GM18507 (cell line): ENCODE data around the gene ITGB5.
A peak's percentile ranks its signal among the peaks of the same experiment; 100 is the strongest.

Experiments used
- DNase-seq: peaks from one replicate; pipeline ENCODE4 v3.0.0; 2011; ENCODE audit warnings: low read depth; ENCODE audit not compliant: insufficient read length; ENCODE audit errors: extremely low spot score
- FAIRE-seq: peaks from 2 replicates; lab custom pipeline; 2011; peaks lifted over from hg19 to GRCh38; lab: Jason Lieb, UNC

Gene ITGB5, protein sequence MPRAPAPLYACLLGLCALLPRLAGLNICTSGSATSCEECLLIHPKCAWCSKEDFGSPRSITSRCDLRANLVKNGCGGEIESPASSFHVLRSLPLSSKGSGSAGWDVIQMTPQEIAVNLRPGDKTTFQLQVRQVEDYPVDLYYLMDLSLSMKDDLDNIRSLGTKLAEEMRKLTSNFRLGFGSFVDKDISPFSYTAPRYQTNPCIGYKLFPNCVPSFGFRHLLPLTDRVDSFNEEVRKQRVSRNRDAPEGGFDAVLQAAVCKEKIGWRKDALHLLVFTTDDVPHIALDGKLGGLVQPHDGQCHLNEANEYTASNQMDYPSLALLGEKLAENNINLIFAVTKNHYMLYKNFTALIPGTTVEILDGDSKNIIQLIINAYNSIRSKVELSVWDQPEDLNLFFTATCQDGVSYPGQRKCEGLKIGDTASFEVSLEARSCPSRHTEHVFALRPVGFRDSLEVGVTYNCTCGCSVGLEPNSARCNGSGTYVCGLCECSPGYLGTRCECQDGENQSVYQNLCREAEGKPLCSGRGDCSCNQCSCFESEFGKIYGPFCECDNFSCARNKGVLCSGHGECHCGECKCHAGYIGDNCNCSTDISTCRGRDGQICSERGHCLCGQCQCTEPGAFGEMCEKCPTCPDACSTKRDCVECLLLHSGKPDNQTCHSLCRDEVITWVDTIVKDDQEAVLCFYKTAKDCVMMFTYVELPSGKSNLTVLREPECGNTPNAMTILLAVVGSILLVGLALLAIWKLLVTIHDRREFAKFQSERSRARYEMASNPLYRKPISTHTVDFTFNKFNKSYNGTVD

DNA sequence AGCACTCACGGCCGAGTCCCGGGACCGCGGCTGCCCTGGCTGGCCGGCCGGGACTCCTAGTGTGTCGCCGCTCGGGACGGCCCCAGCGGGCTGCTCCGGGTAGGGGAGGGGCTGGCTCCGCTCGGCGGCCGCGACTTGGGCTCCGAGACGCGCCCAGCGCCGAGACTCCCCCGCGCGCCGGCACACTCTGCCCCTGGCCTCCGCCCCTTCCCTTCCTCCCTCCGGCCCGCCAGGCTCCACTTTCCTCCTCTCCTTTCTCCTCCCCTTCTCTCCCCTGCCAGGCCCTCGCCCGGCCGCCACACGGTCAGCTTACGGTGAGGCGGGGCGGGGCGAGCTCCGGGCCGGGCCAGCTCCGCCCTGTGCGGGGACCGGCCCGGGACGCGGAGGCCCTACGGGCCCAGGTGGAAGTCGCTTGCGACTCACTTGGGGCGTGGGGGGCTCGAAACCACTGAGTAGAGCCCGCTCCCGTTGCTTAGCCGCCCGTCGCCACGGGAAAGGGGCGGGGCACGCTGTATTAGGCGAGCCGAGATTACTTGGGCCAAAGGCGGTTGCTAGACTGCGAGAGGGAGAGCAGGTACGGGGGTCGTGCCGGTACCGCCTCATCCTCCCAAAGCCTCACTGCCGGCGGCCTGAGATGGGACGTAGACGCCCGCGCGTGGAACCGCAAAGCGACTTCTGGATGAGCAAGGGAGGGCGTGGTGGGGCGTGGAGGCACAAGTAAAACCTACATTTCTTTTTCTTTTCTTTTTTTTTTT is at the start of gene ITGB5:
ITGB5 (minus strand) TSS at position 189 of the 755 bp plus-strand sequence. CDS start 365 bp downstream, outside the sequence.
- DNase-seq, result peak; percentile 35
- peak; percentile 12 for FAIRE-seq

DNA sequence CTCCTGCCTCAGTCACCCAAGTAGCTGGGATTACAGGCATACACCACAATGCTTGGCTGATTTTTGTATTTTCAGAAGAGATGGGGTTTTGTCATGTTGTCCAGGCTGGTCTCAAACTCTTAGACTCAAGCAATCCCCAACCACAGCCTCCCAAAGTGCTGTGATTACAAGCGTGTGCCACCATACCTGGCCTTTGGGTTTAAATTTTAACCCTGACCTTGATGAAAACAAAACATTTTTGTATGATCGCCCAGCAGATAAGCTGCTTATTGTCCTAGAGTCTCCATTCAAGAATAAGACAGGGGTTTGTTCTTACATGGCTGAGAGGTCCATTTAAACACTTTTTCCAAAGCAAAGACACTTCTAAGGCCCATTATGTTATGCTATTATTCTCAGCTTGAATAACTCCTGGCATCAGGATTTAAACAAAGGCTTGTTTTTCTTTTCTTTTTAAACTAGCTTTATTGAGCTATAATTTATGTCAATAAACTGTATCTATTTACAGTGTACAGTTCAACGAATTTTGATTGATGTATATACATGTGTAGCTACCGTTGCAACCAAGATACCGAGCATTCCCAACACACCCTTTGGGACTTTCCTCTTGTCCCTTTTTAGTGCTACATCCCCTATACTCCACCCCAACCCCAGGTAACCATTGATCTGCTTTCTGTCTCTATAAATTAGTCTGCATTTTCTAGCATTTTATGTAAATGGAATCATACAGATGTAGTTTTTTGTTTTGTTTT is 48.8 kb upstream of the ITGB5 start:
- DNase-seq (no peak), FAIRE-seq (no peak)

DNA sequence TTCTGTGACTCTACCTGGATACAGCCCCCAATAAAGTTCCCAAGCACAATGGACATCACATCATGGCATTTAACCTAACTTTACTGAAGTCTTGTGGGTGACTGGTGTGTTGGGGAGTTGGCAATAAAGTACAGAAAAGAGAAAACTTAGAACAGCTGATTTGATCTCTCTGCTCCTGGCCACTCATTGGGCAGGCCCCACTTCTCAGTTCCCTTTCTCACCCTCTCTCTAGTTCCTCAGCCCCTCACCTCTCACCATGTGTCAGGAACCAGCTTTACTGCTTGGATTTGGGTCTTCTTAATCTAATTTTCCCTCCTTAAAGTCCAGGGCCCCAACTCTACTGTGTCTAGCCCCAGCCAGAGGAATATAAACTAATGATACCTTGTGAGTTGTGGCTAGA is 48.1 kb upstream of the ITGB5 start:
- DNase-seq, result no peak
- FAIRE-seq, result peak; percentile 69

DNA sequence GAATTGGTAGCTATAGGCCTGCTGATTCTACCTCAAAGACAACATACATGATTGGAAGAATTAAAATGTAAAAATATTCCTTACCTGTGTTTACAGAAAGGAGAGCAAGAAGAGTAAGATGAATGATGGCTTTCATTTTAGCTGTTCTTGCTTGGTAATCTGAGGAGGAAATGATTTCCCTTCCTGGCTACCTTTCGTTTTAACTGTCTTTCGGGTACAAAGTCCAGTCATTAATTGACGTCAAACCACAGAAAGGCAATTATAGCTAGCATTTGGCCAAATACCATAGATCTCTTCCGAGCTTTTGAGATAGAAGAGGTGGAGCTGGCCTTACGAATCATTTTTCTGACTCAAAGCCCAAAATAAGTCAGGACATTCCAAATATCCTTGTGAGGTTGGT is 47.4 kb upstream of the ITGB5 start, which contains the start of gene MUC13:
MUC13 (minus strand) TSS at position 175 of the 400 bp plus-strand sequence; CDS start at position 136, 39 bp downstream.
- DNase-seq, result no peak

DNA sequence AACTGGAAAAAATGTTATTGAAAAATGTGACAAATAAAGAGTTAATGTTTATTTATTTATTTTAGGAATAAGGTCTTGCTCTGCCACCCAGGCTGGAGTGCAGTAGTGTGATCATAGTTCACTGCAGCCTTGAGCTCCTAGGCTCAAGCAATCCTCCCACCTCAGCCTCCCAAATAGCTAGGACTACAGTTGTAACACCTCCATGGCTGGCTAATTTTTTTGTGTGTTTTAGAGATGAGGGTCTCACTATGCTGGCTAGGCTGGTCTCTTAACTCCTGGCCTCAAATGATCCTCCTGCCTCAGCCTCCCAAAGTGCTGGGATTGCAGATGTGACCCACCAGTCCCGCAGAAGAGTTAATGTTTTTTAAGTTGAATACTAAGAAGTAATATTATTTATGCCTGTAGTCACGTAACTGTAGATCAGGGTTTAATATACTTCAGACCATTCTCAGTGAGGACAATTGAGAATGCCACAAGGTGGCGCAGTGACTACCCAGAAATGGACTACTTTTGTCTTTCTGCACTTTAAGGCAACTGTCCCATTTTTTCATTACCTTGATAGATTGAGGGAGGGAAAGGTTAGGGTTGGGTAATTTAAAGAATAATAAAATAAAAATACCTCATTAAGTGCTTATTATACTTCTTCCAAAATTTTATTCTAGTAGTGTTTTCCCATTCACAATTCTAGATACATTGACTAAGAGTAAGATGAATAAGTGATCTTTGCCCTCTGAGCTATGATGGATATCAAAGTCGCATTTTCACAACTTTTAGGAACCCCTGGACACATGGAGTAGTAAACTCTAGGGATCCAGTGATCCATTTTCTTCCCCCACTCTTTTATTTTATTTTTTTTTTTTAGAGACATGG is 41.4 kb upstream of the ITGB5 start:
- DNase-seq, result no peak
- peak; percentile 78 for FAIRE-seq

More for the DNA sequence above, 47.4 kb upstream of the ITGB5 start, which contains the start of gene MUC13:
- FAIRE-seq, result peak; percentile 78

DNA sequence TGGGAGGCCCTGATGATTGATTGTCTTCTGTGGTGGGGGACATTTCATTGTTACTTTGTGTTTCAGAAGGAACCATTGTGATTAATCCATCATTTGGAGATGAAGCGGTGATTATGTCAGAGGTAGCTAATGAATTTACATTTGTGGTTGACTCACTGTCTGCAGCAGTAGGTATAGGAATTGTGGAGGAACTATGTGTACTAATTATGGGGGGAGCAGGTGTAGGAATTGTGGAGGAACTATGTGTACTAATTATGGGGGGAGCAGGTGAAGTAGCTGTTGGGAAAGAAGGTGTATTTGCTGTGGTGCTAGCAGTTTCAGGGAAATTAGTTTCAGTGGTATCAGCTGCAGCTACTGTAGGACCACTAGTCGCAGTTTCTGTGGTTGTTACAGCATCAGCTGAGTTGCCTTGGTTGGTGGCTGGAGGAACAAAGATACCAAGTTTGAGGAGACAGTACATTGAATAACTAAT is 40.4 kb upstream of the ITGB5 start:
- FAIRE-seq, result peak; percentile 81
- DNase-seq, result no peak

DNA sequence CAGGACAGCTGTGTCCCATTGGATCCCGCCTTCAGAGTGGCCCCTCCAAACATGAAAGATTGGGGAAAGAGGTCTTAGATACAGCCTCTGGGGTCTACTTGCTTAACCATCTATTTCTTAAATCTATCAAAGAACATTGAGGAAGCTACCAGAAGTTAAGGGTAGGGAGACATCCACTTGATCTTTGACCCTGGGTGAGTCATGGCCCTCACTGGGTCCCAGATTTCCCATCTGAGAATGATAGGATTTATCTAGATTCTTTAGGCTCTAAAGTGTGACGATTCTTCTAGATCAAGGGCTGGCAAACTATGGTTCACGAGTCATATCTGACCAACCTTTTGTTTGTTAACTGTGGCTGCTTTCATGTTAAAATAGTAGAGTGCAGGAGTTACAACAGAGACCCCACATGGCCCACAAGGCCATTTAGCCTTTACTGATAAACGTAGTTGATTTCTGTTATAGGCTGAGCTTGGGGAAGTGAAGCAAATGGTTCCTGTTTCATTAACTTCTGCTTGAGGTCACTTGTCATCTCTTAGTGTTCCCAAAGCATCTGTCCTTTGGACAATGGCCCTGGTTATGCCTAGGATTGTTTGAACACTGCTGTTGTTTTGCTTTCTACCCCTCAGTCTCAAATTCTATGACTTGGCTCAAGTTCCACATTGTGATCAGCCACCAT is 39.4 kb upstream of the ITGB5 start:
- DNase-seq, result no peak
- FAIRE-seq, result peak; percentile 66

DNA sequence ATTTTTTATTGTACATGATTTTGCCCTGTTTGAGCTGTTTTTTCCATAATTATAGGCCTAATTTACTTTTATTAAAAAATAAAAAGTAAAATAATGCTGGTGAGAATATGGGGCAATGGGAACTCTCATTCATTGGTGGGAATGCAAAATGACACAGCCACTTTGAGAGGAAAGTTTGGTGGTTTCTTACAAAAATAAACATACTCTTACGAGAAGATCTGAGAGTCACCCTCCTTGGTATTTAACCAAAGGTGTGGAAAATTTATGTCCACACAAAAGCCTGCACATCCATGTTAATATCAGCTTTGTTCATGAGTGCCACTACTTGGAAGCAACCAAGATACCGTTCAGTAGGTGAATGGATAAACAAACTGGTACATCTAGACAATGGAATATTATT is 37.6 kb upstream of the ITGB5 start:
- no peak for FAIRE-seq

DNA sequence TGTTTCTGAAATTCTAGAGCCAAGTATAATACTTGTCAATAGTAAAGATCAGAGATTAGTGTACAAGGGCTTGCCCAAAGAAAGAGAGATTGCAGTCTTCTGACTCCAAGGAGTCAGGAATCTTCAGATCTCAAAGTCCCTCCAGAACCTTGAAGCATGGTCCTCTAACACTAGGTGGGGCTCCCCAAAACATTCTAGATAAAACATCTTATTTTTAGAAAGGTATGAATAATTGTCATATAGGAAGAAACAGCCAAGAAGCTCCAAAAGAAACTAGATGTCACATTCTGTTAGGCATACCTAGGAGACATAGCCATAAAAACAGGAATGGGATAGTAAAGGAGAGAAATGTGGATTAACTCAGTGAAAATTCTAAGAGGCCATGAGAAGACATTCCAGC is 36.7 kb upstream of the ITGB5 start:
- FAIRE-seq, result no peak
- no peak for DNase-seq

More for the DNA sequence above, 37.6 kb upstream of the ITGB5 start:
- no peak for DNase-seq

DNA sequence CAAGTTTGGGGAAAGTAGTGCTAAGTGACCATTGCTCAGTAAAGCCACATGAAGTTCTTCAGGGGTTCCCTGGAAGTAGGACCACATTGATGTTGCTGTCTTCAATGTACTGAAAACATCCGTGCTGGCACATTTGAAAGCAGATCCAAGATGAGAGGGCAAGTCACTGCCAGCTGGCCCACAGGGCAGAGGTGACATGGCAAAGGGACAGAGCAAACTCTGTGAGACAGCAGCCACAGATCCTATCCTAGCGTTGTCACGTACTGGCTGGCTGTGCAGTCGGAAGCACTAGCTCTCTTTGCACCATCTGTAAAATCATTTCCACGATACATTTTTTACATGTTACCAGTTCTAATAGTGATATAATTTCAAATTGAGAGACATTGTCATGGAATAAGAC is 33.6 kb upstream of the ITGB5 start:
- FAIRE-seq (no peak), DNase-seq (no peak)

DNA sequence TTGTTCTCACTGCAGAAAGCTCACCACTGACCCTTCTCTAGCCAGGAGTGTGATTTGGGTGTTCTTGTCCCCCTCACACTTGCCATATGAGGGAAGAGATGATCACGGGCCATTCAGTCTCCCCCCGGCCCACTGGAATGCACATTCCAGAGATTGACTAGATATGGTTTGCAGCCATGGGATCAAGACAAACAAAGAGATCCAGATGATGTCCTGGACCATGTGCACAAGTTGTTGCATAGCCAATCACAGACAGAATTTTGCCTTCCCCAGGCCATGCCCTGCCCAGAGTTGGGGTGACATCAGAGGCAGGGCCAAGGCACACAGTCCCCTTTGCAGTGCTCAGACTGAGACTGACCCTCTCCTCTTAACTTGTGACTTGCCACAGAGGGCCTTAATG is 32.6 kb upstream of the ITGB5 start:
- no peak for DNase-seq
- no peak for FAIRE-seq

DNA sequence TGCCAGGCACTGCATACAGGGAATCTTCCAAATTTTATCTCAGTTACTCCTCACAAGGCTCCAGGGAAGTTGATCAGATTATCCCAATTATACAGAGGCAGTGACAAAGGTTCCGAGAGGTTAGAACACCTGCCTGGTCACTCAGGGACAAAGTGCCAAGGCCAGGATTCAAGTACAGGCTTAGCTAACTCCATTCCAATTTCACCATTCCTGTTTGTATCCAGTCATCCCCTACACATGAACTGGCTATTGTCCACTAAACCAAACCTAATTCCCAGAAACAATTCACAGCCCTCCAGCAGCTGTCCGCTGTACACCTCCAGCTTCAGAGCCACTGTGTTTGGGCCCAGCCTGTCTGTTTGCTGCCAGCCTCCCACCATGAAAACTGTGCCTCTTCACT is 31.4 kb upstream of the ITGB5 start:
- DNase-seq (no peak), FAIRE-seq (no peak)

DNA sequence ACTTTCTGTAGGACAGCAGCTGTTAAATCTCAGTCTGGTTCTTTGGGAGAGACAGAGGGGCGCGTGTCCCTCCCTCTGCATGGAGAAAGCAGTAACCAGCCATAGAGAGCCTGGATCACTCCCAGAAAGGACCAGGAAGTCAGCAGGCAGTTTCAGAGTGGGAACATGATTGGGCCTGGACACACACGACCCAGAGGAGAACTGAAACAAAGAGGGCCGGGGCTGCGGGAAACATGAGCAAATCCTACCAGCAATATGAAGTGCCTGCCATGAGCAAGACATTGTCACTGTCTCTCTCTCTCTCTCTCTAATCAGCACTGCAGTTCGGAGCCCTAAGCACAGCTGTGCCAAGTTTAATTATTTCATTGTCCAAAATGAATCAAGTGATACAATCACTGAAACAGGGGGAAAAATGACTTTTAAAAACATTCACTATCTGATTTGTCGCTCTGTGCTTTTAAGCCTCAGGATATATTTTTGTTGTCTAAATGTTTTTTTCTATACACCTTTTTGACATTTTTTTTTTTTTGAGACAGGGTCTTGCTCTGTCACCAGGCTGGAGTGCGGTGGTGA is 29.8 kb upstream of the ITGB5 start:
- no peak for FAIRE-seq

DNA sequence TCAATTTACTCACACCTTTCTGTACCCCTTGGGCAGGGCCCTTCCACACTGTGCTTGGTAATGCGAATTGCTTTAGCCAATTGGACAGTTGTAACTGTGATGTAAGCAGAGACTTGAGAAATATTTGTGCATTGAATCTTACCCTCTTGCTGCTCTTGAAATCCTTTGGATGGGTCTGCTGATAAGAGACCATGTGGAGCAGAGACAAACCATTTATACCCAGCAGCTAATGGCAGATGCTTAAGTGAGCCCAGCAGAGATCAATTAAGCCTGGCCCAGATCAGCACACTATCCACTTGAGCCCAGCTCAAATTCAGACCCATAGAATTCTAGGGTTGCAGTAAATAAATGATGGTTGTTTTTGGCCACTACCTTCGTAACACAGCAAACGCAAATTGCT is 28.1 kb upstream of the ITGB5 start:
- no peak for FAIRE-seq

More for the DNA sequence above, 29.8 kb upstream of the ITGB5 start:
- no peak for DNase-seq

DNA sequence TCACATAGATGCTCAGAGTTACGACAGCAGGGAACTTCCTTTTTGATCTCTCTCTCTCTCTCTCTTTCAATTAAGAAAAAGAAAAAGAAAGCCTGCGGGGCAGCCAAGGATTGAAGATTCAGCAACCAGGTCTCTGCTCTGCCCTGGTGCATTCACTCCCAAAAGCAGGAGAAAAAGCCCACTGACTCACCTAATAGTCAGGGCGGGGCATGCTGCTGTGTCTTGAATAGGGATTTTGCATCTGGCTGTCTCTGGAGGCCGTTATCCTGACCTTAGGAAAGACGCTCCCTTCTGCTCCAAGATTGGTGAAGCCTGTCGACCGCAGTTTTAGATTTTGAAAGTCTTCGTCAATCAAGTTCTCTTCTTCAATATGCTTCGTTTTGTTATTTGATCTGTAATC is 20.8 kb upstream of the ITGB5 start:
- FAIRE-seq, result no peak

More for the DNA sequence above, 28.1 kb upstream of the ITGB5 start:
- no peak for DNase-seq

DNA sequence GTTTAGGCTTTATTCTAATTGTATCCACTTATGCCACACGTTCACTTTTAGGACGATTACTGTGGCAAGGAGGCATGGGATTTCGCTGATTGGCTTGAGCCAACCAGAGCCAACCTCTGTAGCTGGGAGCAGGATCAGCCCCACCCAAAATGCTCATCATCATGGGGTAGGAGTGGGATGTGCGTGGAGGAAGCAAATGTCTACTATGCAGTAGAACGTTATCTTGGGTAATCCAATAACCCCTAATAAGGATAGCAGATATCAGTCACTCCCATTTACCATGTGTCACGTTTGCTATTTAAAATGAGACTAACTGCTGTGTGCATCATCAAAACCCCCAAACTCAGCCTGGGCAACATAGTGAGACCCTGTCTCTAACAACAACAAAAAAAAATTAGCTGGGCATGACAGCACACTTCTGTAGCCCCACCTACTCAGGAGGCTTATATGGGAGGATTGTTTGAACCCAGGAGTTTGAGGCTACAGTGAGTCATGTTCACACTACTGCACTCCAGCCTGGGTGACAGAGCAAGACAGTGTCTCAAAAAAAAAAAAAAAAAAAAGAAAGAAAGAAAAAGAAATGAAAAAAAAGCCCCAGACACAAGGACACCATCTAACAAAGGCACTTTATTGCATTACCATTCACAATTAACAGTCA is 17.8 kb upstream of the ITGB5 start:
- FAIRE-seq, result no peak
- DNase-seq, result no peak

More for the DNA sequence above, 20.8 kb upstream of the ITGB5 start:
- no peak for DNase-seq
